ENCODE measurements around the gene BMPR1A.

GRCh38 chr10:86804805-86805204, 48.4 kb downstream of the BMPR1A start:
- no peak for TF ChIP-seq CTCF (IDR thresholded peaks at IDR 0.05; ENCODE audit: low read depth, low read length)
- no peak for TF ChIP-seq EZH2phosphoT487 (IDR thresholded peaks at IDR 0.05; ENCODE audit: low read depth)

All from OCI-LY3 (cell line).